Brain microvascular endothelial cell (primary cell): Measurements from ENCODE around the gene TBC1D19.
"Not testable (repeated sequence)": the region's sequence is repeated elsewhere in the genome, so short reads cannot be mapped to it uniquely, and the experiment has no call there.

Experiments used
- DNase-seq: peaks from one replicate; pipeline ENCODE4 v3.0.0-alpha.2; 2020
- H3K27ac ChIP-seq: fragments of 250-450 bp; sonication (Bioruptor Pico); 2 replicates; pipeline ENCODE4 v1.5.1; 2020; ENCODE audit warnings: mild to moderate bottlenecking, moderate library complexity
- H3K27me3 ChIP-seq: fragments of 250-450 bp; sonication (Bioruptor Pico); replicated peaks from 2 replicates; pipeline ENCODE4 v1.5.1; 2020; ENCODE audit warnings: mild to moderate bottlenecking
- H3K36me3 ChIP-seq: fragments of 250-450 bp; sonication (Bioruptor Pico); replicated peaks from 2 replicates; pipeline ENCODE4 v1.5.1; 2020; ENCODE audit warnings: mild to moderate bottlenecking
- H3K4me3 ChIP-seq: 2 replicates; pipeline ENCODE4 v1.5.1; 2011; ENCODE audit warnings: low read depth, mild to moderate bottlenecking, control low read depth, low read length, moderate library complexity
- CTCF ChIP-seq: IDR thresholded peaks from 2 replicates; pipeline ENCODE4 v1.5.1; 2011; ENCODE audit warnings: low read depth, mild to moderate bottlenecking, moderate library complexity, low read length, control low read depth, inconsistent platforms; ENCODE audit errors: missing control alignments
- in situ Hi-C: cut with HindIII; loops from 2 replicates; pipeline ENCODE4 v1.10.0; 2017; ENCODE audit warnings: low sequenced_read_pairs, low pct_ligation_motif_present

TBC1D19 gene

GRCh38 chr4:26692014-26692726 is 108.3 kb downstream of the TBC1D19 start:
- DNase-seq, result no peak
- H3K4me3 ChIP-seq, result no peak overlapping the region
- H3K27me3 ChIP-seq, result no peaks in the 10 kb centered on the region
- no peak for TF ChIP-seq CTCF
- no peaks in the 10 kb centered on the region for H3K36me3 ChIP-seq
- no peak overlapping the region for H3K27ac ChIP-seq
- in situ Hi-C loops, result no loop called here

GRCh38 chr4:26694131-26694530 is 110.2 kb downstream of the TBC1D19 start:
- H3K27me3 ChIP-seq, H3K36me3 ChIP-seq, H3K4me3 ChIP-seq, DNase-seq, in situ Hi-C loops, H3K27ac ChIP-seq: not testable (repeated sequence)

- Histone ChIP-seq H3K36me3 (no peaks in the 10 kb centered on the region), H3K27ac (no peak overlapping the region), H3K27me3 (no peaks in the 10 kb centered on the region), H3K4me3 (no peak overlapping the region)
- no peak for TF ChIP-seq CTCF
- in situ Hi-C loops, result loop anchor here (25.0 kb wide), 1 partner anchor 238 kb away; no protein-coding TSS in a partner anchor
- DNase-seq, result no peak
Measured at GRCh38 chr4:26700110-26700509, 116.2 kb downstream of the TBC1D19 start.

- no peak for TF ChIP-seq CTCF
- no peak overlapping the region for H3K27ac ChIP-seq
- no peak for DNase-seq
- in situ Hi-C loops, result loop anchor here (25.0 kb wide), 1 partner anchor 239 kb away; no protein-coding TSS in a partner anchor
- no peaks in the 10 kb centered on the region for H3K36me3 ChIP-seq
- H3K4me3 ChIP-seq, result no peak overlapping the region
- H3K27me3 ChIP-seq, result no peaks in the 10 kb centered on the region
Measured at GRCh38 chr4:26701095-26701494, 117.2 kb downstream of the TBC1D19 start.

GRCh38 chr4:26701786-26702227 is 117.9 kb downstream of the TBC1D19 start:
- H3K27me3 ChIP-seq, result no peaks in the 10 kb centered on the region
- no peak overlapping the region for H3K27ac ChIP-seq
- H3K36me3 ChIP-seq, result no peaks in the 10 kb centered on the region
- no peak for TF ChIP-seq CTCF
- no peak for DNase-seq
- in situ Hi-C loops, result loop anchor here (25.0 kb wide), 1 partner anchor 240 kb away; no protein-coding TSS in a partner anchor
- H3K4me3 ChIP-seq, result no peak overlapping the region

- Histone ChIP-seq H3K27me3 (no peaks in the 10 kb centered on the region), H3K36me3 (no peaks in the 10 kb centered on the region), H3K4me3 (no peak overlapping the region), H3K27ac (no peak overlapping the region)
- DNase-seq, result no peak
- in situ Hi-C loops, result loop anchor here (25.0 kb wide), 1 partner anchor 245 kb away; no protein-coding TSS in a partner anchor
- TF ChIP-seq CTCF, result no peak
Measured at GRCh38 chr4:26707342-26707741, 123.5 kb downstream of the TBC1D19 start.
